GM19239 (cell line): Measurements from ENCODE around the gene IFNA4.
A peak's percentile ranks its signal among the peaks of the same experiment; 100 is the strongest.
"Not testable (repeated sequence)": the region's sequence is repeated elsewhere in the genome, so short reads cannot be mapped to it uniquely, and the experiment has no call there.

Experiments used
- DNase-seq: peaks from one replicate; pipeline ENCODE4 v3.0.0; 2011; ENCODE audit warnings: low spot score; ENCODE audit not compliant: insufficient read length
- FAIRE-seq: peaks from 2 replicates; lab custom pipeline; 2011; peaks lifted over from hg19 to GRCh38; lab: Jason Lieb, UNC

IFNA4 gene

DNA sequence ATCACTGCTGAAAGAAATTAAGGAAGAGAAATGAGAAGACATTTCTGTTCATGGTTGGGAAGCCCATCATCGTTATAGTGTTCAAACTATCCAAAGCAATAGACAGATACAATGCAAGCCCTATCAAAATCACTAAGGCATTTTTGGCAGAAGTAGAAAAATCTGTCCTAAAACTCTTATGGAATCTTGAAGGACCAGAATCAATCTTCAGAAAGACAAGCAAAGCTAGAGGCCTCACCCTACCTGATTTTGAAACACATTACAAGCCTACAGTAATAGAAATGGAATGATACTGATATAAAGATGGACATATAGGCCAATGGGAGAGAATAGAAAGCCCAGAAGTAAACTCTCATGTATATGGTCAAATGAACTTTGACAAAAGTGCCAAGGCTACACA lies 16.0 kb downstream of the IFNA4 start:
- FAIRE-seq, result no peak
- no peak for DNase-seq

DNA sequence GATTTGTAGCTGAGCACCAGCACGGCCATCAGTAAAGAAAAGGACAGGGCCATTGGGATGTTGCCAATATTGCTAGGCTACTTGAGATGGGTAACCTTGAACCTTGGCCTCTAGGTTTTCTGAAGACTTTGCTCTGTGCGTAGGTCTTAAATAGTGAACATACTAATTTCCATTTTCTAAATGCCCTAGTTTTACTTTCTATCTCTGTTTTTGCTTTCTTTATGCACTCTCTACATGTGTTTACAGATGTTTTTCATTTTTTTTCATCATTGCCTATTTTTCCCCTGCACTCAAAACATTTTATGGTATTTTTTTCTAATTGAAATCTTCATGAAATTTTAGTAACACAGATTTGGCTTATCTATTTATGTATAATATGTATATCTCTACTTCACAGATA lies 20.8 kb downstream of the IFNA4 start, which contains the start of gene IFNA21:
IFNA21 (minus strand) TSS at position 101 of the 400 bp plus-strand sequence; CDS start at position 53, 48 bp downstream.
- FAIRE-seq, result not testable (repeated sequence)

DNA sequence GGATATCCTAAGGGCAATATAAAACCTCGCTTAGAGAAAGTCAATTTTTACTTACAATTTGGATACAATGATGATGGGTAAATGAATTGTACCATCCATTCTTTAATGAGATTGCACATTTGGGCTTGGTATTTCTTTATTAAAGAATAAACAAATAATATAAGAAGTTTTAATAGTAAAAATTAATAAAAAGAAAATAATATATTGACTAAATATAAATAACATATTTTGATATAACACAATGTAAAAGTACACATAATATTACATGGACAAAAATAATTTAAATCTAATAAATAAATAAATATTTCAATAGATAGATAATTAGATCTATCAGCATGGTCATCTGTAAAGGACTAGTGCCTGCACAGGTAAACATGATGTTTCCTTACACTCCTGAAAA lies 21.9 kb downstream of the IFNA4 start:
- no peak for DNase-seq
- no peak for FAIRE-seq

More for the DNA sequence above, 20.8 kb downstream of the IFNA4 start, which contains the start of gene IFNA21:
- not testable (repeated sequence) for DNase-seq

DNA sequence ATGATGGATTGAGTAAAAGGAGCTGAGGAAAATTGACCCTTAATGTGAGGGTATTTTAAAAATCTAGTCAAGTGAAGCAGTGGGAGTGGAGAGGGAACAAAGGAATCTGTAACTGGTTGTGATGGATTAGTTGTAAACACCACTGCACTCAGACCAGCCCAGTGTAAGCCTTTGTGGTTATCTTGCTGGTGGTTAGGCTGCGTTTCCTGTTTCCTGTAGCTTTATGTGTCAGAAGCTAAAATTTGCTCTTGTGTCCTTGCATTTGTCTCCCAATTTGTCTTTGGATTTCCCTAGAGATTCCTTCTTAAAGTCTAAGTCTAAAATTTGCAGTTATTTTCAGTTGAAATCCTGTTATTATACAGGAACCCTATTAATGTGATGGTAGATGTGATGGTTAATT lies 27.2 kb downstream of the IFNA4 start:
- DNase-seq (no peak), FAIRE-seq (peak; percentile 95)

DNA sequence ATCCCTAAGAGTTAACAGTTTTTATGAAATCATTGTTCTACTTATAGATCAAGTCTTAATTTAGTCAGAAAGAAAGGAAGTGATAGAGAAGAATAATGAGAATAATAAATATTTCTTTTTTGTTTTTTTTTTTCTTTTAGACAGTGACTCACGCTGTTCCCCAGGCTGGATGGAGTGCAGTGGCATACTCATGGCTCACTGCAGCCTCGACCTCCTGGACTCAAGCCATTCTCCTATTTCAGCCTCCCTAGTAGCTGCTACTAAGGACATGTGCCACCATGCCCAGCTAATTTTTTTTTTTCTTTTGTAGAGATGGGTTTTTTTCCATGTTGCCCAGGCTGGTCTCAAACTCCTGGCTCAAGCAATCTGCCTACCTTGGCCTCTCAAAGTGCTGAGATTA lies 31.9 kb downstream of the IFNA4 start:
- FAIRE-seq (no peak), DNase-seq (no peak)

DNA sequence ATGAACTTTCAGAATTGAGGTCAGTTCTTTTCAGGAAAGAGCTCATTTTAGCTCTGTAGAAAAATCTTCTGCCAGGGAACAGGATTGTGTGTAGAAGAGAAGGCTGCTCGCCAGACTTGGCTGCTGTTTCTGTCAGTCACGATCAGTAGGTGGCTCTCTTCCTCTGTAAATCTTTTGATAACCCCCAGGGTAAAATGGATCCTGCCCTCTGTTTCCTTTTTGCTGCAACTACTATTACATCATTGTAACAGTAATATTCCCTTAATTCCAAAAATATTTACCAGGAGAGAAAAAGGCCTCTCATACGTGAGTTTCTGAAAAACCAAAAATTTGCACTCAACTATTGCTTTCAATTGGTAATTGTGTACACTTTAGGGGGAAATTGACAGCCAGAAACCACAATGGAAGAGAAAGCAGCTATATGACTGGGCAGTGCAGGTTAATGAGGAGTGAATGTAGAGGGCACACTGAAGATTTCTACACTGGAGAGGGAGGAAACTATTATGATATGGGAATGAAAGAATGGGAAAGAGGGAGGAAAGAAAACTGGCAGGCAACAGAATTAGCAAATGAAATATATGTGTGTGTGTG lies 33.3 kb downstream of the IFNA4 start:
- FAIRE-seq, result peak; percentile 84
- DNase-seq, result peak; percentile 17

DNA sequence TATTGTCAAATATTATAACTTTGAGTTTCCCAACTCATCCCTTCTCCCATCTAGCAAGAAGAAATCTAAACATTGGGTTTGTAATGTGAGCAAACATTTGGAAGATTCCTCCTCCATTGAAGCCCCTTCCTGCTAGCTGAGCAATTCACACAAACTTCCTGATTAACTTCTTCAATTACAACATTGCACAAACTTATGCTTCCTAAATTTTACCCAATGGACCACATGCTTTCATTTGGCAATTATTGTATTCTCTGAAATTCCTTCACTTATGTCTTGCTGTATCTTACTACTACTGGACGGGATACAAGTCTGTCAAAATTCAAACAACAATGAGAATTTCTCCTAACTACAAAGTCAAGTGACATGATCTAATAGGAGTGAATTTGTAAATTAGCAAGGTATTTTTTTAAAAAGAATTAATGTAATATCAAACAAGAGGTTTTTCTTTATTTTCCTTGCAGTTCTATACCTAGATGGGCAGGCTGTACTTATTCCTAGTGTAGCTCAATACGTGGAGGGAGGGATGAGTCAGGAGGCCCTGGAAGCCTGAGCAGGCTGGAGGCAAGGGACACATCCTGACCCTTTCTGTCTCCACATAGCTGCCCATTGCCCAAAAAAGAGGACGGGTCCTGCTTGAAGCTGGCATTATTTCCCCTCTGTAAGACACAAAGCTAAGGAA lies 33.9 kb downstream of the IFNA4 start:
- DNase-seq (no peak), FAIRE-seq (peak; percentile 35)

DNA sequence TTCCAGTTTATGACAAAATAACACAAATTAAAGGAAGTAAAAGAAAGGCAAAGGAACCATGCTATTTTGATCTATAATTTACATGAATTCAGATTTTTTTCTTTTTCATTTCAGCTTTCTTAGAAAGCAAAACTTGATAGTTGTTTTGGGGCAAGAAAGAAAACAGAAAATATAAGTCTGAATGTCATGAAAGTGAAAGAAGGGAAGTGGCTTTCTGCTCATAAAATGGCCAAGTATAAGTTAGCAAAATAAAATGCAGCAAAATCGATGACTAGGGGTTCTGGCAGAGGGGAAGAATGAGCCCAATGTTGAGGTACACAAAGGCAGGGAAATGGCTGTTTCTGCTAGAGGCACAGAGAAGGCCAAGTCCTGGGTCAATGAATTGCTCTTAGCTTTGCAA lies 42.8 kb downstream of the IFNA4 start:
- FAIRE-seq, result peak; percentile 95
- DNase-seq, result no peak

DNA sequence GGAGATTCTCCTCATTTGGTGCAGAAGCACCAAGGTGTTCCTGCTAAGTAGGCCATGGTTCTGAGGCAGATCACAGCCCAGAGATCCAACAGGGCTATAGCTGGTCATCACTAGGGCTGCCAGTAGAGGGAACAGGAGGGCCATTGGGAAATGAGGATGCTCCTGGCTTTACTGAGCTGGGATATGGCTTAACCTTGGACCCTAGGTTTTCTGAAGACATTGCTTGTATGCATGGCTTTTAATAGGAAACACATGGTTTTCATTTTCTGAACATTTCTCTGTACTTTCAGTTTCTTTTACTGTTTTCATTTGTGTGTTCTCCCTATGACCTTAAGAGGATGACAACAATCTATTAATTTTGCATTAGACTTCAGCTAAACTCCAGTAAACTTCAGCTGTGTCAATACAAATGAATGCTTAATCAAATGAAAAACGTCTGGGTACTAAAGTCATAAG lies 45.9 kb downstream of the IFNA4 start, which contains the start of gene IFNW1:
IFNW1 (minus strand) TSS at position 406 of the 456 bp plus-strand sequence; CDS start at position 144, 262 bp downstream.
- FAIRE-seq, result peak; percentile 64
- DNase-seq, result no peak

DNA sequence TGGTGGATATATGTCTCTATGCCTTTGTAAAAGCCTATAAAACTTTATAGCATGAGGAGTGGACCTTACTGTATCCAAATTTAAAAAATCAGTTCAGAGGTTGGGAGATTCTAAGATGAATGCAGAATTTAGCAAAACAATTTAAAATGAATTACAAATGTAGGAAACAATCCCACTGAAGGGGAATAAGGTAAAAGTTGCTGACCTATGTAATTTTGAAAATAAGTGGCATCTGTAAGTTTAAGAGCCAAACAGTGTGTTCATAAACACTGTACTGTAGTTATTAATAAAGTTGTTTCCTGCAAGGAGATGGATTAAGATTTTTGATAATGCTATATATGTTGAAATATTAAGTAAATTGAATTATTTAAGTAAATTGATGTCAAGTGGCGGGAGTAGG lies 50.4 kb downstream of the IFNA4 start:
- FAIRE-seq, result no peak
- no peak for DNase-seq
